OCI-LY7 (cell line): ENCODE results near the gene MADD. TPM values are rescaled to one million over a fixed set of nuclear protein-coding genes. Genes with fewer than 3 reads are reported as not detected.

ENCODE experiments used
- BruUV-seq: library from RNA; stranded (reverse); fragments of 400-500 nt; replicated peaks from 2 replicates; lab custom pipeline; 2021; lab: Mats Ljungman, UMichigan
- CTCF ChIA-PET: fragments of 300-600 bp; sonication (Branson Sonifier 250); formaldehyde crosslinking; loops from one replicate; lab custom pipeline; 2022; ENCODE audit warnings: antibody characterized with exemption; ENCODE audit not compliant: unreplicated experiment; lab: Charles Lee
- POLR2A ChIA-PET: fragments of 300-600 bp; sonication (Branson Sonifier 250); formaldehyde crosslinking; loops from one replicate; lab custom pipeline; 2022; ENCODE audit warnings: antibody characterized with exemption; lab: Charles Lee
- DNase-seq: peaks from one replicate; pipeline ENCODE4 v3.0.0-alpha.2; 2015; ENCODE audit warnings: low spot score
- H2AFZ ChIP-seq: fragments of 200-600 bp; sonication (generic), shearing (Covaris generic); 2 replicates; pipeline ENCODE4 v1.6.1; 2014; ENCODE audit warnings: mild to moderate bottlenecking, antibody characterized with exemption, low read length, moderate library complexity
- H3K27ac ChIP-seq: fragments of 200-600 bp; sonication (generic); 2 replicates; pipeline ENCODE4 v1.5.1; 2014; ENCODE audit warnings: mixed run types, low read depth, mild to moderate bottlenecking, moderate library complexity, low read length, inconsistent platforms; ENCODE audit not compliant: poor library complexity, severe bottlenecking
- H3K36me3 ChIP-seq: fragments of 200-600 bp; sonication (generic); 2 replicates; pipeline ENCODE4 v1.6.1; 2014; ENCODE audit warnings: mild to moderate bottlenecking, antibody characterized with exemption, low read length, moderate library complexity, mixed read lengths; ENCODE audit not compliant: insufficient read depth
- H3K4me1 ChIP-seq: fragments of 200-600 bp; sonication (generic); 2 replicates; pipeline ENCODE4 v1.5.1; 2014; ENCODE audit warnings: mild to moderate bottlenecking, low read length; ENCODE audit not compliant: insufficient read depth, poor library complexity, severe bottlenecking
- H3K4me2 ChIP-seq: fragments of 200-600 bp; sonication (generic); 2 replicates; pipeline ENCODE4 v1.6.1; 2014; ENCODE audit warnings: mild to moderate bottlenecking, low read length
- H3K4me3 ChIP-seq: fragments of 200-600 bp; sonication (generic); 2 replicates; pipeline ENCODE4 v1.5.1; 2014; ENCODE audit warnings: mild to moderate bottlenecking, low read depth, low read length; ENCODE audit not compliant: poor library complexity, severe bottlenecking
- H3K79me2 ChIP-seq: fragments of 200-600 bp; sonication (generic); 2 replicates; pipeline ENCODE4 v1.6.1; 2016; ENCODE audit warnings: low read depth, mild to moderate bottlenecking, low read length, moderate library complexity, mixed read lengths; ENCODE audit not compliant: insufficient read depth
- H3K9me2 ChIP-seq: fragments of 200-600 bp; sonication (generic); 2 replicates; pipeline ENCODE4 v1.6.1; 2016; ENCODE audit warnings: mild to moderate bottlenecking, low read length, mixed read lengths; ENCODE audit not compliant: insufficient read depth
- H3K9me3 ChIP-seq: fragments of 200-600 bp; sonication (generic); 2 replicates; pipeline ENCODE4 v1.6.1; 2014; ENCODE audit warnings: mild to moderate bottlenecking, mixed run types, low read length, mixed read lengths
- H4K20me1 ChIP-seq: fragments of 200-600 bp; sonication (generic); 2 replicates; pipeline ENCODE4 v1.6.1; 2014; ENCODE audit warnings: mild to moderate bottlenecking, antibody characterized with exemption, low read length, moderate library complexity, mixed read lengths; ENCODE audit not compliant: insufficient read depth
- CTCF ChIP-seq: fragments of 200-600 bp; sonication (generic); conservative IDR thresholded peaks from 2 replicates; pipeline ENCODE4 v1.5.1; 2014; ENCODE audit warnings: mild to moderate bottlenecking, antibody characterized with exemption, low read length, moderate library complexity, mixed read lengths
- EZH2phosphoT487 ChIP-seq: fragments of 200-600 bp; sonication (generic); IDR thresholded peaks from 2 replicates; pipeline ENCODE4 v1.6.1; 2018; ENCODE audit warnings: low read depth, borderline replicate concordance, mild to moderate bottlenecking, mixed run types, antibody characterized with exemption, low read length, moderate library complexity, mixed read lengths
- intact Hi-C: fragments of 100-400 bp; cut with micrococcal nuclease; formaldehyde crosslinking; loops from one replicate; pipeline ENCODE4 v1.10.0; 2022; ENCODE audit not compliant: unreplicated experiment
- total RNA-seq, 2 experiments: library from RNA; depleted of rRNA in 1 of 2; stranded (reverse); fragments of >200 nt in 1 of 2; shearing (Covaris generic) in 1 of 2; gene quantifications; 2 replicates each; pipeline ENCODE4 v1.2.3, GENCODE V29; 2014 to 2022

Gene MADD
- total RNA-seq, 2 experiments from 2014 or later, result 32.1 to 47.8 TPM

GRCh38 chr11:47248304-47248663 is 21.6 kb upstream of the MADD start:
- ChIA-PET POLR2A (interaction anchor here (0.5 to 2.7 kb wide), 15 partner anchors 9 to 76 kb away, joined by 3 to 25 read pairs (median 6); partner anchors contain the start of gene DDB2), CTCF (interaction anchor here (0.6 to 2.5 kb wide), 3 partner anchors 14 to 70 kb away, joined by 3 to 19 read pairs (median 10); partner anchors contain the start of genes ARFGAP2 and DDB2)
- DNase-seq, result peak; percentile 51
- H3K9me2 ChIP-seq, result no peaks in the 10 kb centered on the region
- BruUV-seq, result TSS peak; percentile 86
- peaks cover 13% of the 10 kb centered on the region for H3K4me1 ChIP-seq
- H3K79me2 ChIP-seq, result peaks cover 20% of the 10 kb centered on the region; the same call in 1 of the 2 replicates
- TF ChIP-seq EZH2phosphoT487, result no peak
- no peak for TF ChIP-seq CTCF
- peak overlapping the region; percentile 83 for H3K4me2 ChIP-seq
- H2AFZ ChIP-seq, result peak overlapping the region; percentile 83
- H4K20me1 ChIP-seq, result no peaks in the 10 kb centered on the region
- peak overlapping the region; percentile 89 for H3K4me3 ChIP-seq
- H3K27ac ChIP-seq, result peak overlapping the region; percentile 60
- peaks cover 25% of the 10 kb centered on the region; the same call in 1 of the 2 replicates for H3K36me3 ChIP-seq
- intact Hi-C loops, result loop anchor here (1.0 kb wide), 2 partner anchors 32 to 71 kb away; no protein-coding TSS in a partner anchor
- no peaks in the 10 kb centered on the region for H3K9me3 ChIP-seq

- peak within 1 kb of the TSS; percentile 83 for H3K4me2 ChIP-seq
- peaks cover 20% of the 10 kb centered on the region; the same call in 1 of the 2 replicates for H3K79me2 ChIP-seq
- no peaks in the 10 kb centered on the region for H3K9me2 ChIP-seq
- intact Hi-C loops, result loop anchor here (1.0 kb wide), 2 partner anchors 33 to 72 kb away; no protein-coding TSS in a partner anchor
- peaks cover 13% of the 10 kb centered on the region for H3K4me1 ChIP-seq
- peak within 1 kb of the TSS; percentile 60 for H3K27ac ChIP-seq
- DNase-seq, result peak; percentile 96
- TF ChIP-seq EZH2phosphoT487 (no peak), CTCF (peak; percentile 70)
- no peaks in the 10 kb centered on the region for H3K9me3 ChIP-seq
- CTCF ChIA-PET, result interaction anchor here (0.7 to 2.5 kb wide), 4 partner anchors 10 to 71 kb away, joined by 3 to 19 read pairs (median 8); partner anchors contain the start of genes ARFGAP2 and DDB2
- H3K4me3 ChIP-seq, result peak within 1 kb of the TSS; percentile 89
- peak within 1 kb of the TSS; percentile 83 for H2AFZ ChIP-seq
- H3K36me3 ChIP-seq, result peaks cover 21% of the 10 kb centered on the region; the same call in 1 of the 2 replicates
- TSS peak; percentile 90 for BruUV-seq
- no peaks in the 10 kb centered on the region for H4K20me1 ChIP-seq
- POLR2A ChIA-PET, result interaction anchor here (0.5 to 2.7 kb wide), 14 partner anchors 11 to 151 kb away, joined by 3 to 25 read pairs (median 6); partner anchors contain the start of gene DDB2
Measured at GRCh38 chr11:47248664-47249377, 21.1 kb upstream of the MADD start, which contains the start of gene ACP2. ACP2 (minus strand) TSS chr11:47248814; CDS start chr11:47248789, 25 bp downstream.
